Upper lobe of right lung (tissue), 1 donor: ENCODE results near the gene DUOXA1. TPM values are rescaled to one million over a fixed set of nuclear protein-coding genes. Genes with fewer than 3 reads are reported as not detected.

ENCODE experiments used
- ATAC-seq: fragments of 200-7000 bp; cut with Tn5 transposase; one replicate; pipeline ENCODE4 v1.9.1; 2020; ENCODE audit warnings: mild to moderate bottlenecking, moderate library complexity
- DNase-seq: peaks from one replicate; pipeline ENCODE4 v3.0.0-alpha.2; 2020
- H3K27ac ChIP-seq: fragments of 200-600 bp; one replicate; pipeline ENCODE4 v1.8.0; 2022
- H3K27me3 ChIP-seq: fragments of 200-600 bp; one replicate; pipeline ENCODE4 v1.8.0; 2022; ENCODE audit warnings: mild to moderate bottlenecking
- H3K36me3 ChIP-seq: fragments of 200-600 bp; one replicate; pipeline ENCODE4 v1.8.0; 2022
- H3K4me1 ChIP-seq: fragments of 200-600 bp; one replicate; pipeline ENCODE4 v1.8.0; 2022
- H3K4me3 ChIP-seq: fragments of 200-600 bp; one replicate; pipeline ENCODE4 v1.8.0; 2022; ENCODE audit warnings: mild to moderate bottlenecking
- H3K9me3 ChIP-seq: fragments of 200-600 bp; one replicate; pipeline ENCODE4 v1.8.0; 2022
- intact Hi-C: fragments of 100-400 bp; cut with DNase I; formaldehyde crosslinking; loops from one replicate; pipeline ENCODE4 v1.11.0; 2022
- total RNA-seq: library from RNA; stranded (reverse); fragmentation: NEBNext Ultra II Directional; extraction: Animal tissue kit (Norgen Biotek cat#: 25700); gene quantifications from one replicate; pipeline ENCODE4 v1.2.1, GENCODE V29; 2021
- TF ChIP-seq, protein P1 (sequence below): fragments of 200-600 bp; IDR thresholded peaks from one replicate; pipeline ENCODE4 v1.8.0; 2022; ENCODE audit warnings: antibody characterized with exemption
- donor health status: DM: no; HTN: yes; CAD: no; lungs with severe emphysema.

Gene DUOXA1
- total RNA-seq, 1 donor from 2014 or later, result 138 TPM

- DNase-seq, result no peak
- H3K27ac ChIP-seq, result no peak overlapping the region
- no peaks in the 10 kb centered on the region for H3K9me3 ChIP-seq
- TF ChIP-seq, protein P1, sequence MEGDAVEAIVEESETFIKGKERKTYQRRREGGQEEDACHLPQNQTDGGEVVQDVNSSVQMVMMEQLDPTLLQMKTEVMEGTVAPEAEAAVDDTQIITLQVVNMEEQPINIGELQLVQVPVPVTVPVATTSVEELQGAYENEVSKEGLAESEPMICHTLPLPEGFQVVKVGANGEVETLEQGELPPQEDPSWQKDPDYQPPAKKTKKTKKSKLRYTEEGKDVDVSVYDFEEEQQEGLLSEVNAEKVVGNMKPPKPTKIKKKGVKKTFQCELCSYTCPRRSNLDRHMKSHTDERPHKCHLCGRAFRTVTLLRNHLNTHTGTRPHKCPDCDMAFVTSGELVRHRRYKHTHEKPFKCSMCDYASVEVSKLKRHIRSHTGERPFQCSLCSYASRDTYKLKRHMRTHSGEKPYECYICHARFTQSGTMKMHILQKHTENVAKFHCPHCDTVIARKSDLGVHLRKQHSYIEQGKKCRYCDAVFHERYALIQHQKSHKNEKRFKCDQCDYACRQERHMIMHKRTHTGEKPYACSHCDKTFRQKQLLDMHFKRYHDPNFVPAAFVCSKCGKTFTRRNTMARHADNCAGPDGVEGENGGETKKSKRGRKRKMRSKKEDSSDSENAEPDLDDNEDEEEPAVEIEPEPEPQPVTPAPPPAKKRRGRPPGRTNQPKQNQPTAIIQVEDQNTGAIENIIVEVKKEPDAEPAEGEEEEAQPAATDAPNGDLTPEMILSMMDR, result no peak
- peaks cover 13% of the 10 kb centered on the region for H3K4me1 ChIP-seq
- no peak for ATAC-seq
- no peaks in the 10 kb centered on the region for H3K36me3 ChIP-seq
- no peak overlapping the region for H3K4me3 ChIP-seq
- intact Hi-C loops, result no loop called here
- H3K27me3 ChIP-seq, result no peaks in the 10 kb centered on the region
Observed at GRCh38 chr15:45169608-45170480, 40.2 kb upstream of the DUOXA1 start.

GRCh38 chr15:45168751-45169551 lies 39.3 kb upstream of the DUOXA1 start:
- TF ChIP-seq, protein P1, result no peak
- Histone ChIP-seq H3K9me3 (no peaks in the 10 kb centered on the region), H3K27me3 (no peaks in the 10 kb centered on the region), H3K4me1 (peaks cover 13% of the 10 kb centered on the region), H3K36me3 (no peaks in the 10 kb centered on the region), H3K4me3 (no peak overlapping the region), H3K27ac (no peak overlapping the region)
- intact Hi-C loops, result no loop called here
- no peak for ATAC-seq
- no peak for DNase-seq

GRCh38 chr15:45168286-45168685 lies 38.6 kb upstream of the DUOXA1 start:
- Histone ChIP-seq H3K4me1 (peaks cover 13% of the 10 kb centered on the region), H3K4me3 (no peak overlapping the region), H3K9me3 (no peaks in the 10 kb centered on the region), H3K27ac (no peak overlapping the region), H3K27me3 (no peaks in the 10 kb centered on the region), H3K36me3 (no peaks in the 10 kb centered on the region)
- no peak for ATAC-seq
- intact Hi-C loops, result no loop called here
- no peak for DNase-seq
- TF ChIP-seq, protein P1, result no peak

- H3K4me1 ChIP-seq, result peaks cover 18% of the 10 kb centered on the region
- no peaks in the 10 kb centered on the region for H3K27me3 ChIP-seq
- TF ChIP-seq, protein P1, result no peak
- H3K36me3 ChIP-seq, result no peaks in the 10 kb centered on the region
- H3K4me3 ChIP-seq, result peak overlapping the region; percentile 68
- intact Hi-C loops, result no loop called here
- DNase-seq, result no peak
- H3K9me3 ChIP-seq, result no peaks in the 10 kb centered on the region
- H3K27ac ChIP-seq, result peak overlapping the region; percentile 97
- no peak for ATAC-seq
Observed at GRCh38 chr15:45167631-45168205, 38.0 kb upstream of the DUOXA1 start.

DNA sequence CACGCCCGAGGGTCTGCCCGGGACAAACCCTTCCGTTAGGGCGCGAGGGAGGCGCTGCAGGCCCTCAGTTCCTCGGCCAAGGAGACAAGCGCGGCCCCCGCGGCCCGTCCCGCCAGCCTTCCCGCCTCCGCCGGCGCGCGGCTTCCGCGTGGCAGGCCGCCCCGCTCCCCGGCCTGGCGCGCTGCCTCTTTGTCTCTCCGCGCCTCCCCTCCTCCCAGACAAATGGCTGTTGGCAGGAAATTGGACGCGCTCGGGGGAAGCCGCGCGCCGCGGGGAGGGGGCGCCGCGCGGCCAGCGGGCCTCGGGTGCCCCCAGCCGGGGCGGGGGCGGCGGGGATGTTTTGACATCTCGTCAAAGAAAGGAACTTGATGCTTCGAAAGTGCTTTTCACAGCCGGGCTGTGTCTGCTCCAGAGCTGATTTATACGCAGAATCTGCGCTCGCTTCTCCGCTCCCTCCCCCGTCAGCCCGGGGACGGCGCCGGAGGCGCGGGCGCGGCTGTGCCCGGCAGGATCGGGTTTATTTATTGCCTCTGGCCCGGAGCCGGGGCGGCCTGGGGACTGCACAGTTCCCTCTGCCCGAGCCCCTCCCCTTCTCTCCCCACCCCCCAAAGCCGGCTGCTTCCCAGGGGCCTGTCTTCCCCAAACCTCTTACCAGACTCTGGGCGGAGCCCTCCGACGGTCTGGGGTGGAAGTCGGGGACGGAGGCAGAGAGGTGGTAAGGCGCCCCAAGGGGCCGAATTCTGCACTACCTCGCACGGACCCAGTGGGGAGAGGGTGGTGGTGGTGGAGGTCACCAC lies 37.4 kb upstream of the DUOXA1 start:
- H3K4me1 ChIP-seq, result peaks cover 20% of the 10 kb centered on the region

More for the DNA sequence above, 37.4 kb upstream of the DUOXA1 start:
- TF ChIP-seq, protein P1, result peak; percentile 69
- Histone ChIP-seq H3K27ac (peak overlapping the region; percentile 97), H3K27me3 (no peaks in the 10 kb centered on the region), H3K9me3 (no peaks in the 10 kb centered on the region), H3K36me3 (peaks cover 1% of the 10 kb centered on the region), H3K4me3 (peak overlapping the region; percentile 68)
- intact Hi-C loops, result no loop called here
- DNase-seq (peak; percentile 94), ATAC-seq (peak; percentile 82)
